HG03045 (cell line): ENCODE measurements around the gene DCDC2C.

Experiments used
- ATAC-seq: cut with Tn5 transposase; IDR thresholded peaks from one replicate; pipeline ENCODE4 v1.9.1; 2021; ENCODE audit warnings: mild to moderate bottlenecking, moderate library complexity; ENCODE audit not compliant: unreplicated experiment

The DCDC2C gene

GRCh38 chr2:3769766-3770165 is 66.4 kb downstream of the DCDC2C start:
- ATAC-seq: no peak

GRCh38 chr2:3770724-3771415 is 67.5 kb downstream of the DCDC2C start:
- ATAC-seq: no peak

- no peak for ATAC-seq
Observed at GRCh38 chr2:3771576-3771975, 68.2 kb downstream of the DCDC2C start.

GRCh38 chr2:3774336-3774735 is 71.0 kb downstream of the DCDC2C start:
- no peak for ATAC-seq

- no peak for ATAC-seq
Observed at GRCh38 chr2:3776311-3776710, 72.9 kb downstream of the DCDC2C start.

GRCh38 chr2:3777966-3778365 is 74.6 kb downstream of the DCDC2C start:
- no peak for ATAC-seq

- no peak for ATAC-seq
Observed at GRCh38 chr2:3778851-3779495, 75.6 kb downstream of the DCDC2C start.

GRCh38 chr2:3779496-3780049 is 76.2 kb downstream of the DCDC2C start:
- no peak for ATAC-seq

- ATAC-seq: no peak
Observed at GRCh38 chr2:3780477-3781402, 77.4 kb downstream of the DCDC2C start.

GRCh38 chr2:3784731-3785130 is 81.4 kb downstream of the DCDC2C start:
- ATAC-seq: no peak

GRCh38 chr2:3785220-3785889 is 82.0 kb downstream of the DCDC2C start:
- no peak for ATAC-seq

GRCh38 chr2:3785890-3786273 is 82.5 kb downstream of the DCDC2C start:
- ATAC-seq: no peak

- no peak for ATAC-seq
Observed at GRCh38 chr2:3787768-3788167, 84.4 kb downstream of the DCDC2C start.

- no peak for ATAC-seq
Observed at GRCh38 chr2:3789256-3789655, 85.9 kb downstream of the DCDC2C start.

GRCh38 chr2:3793249-3793648 is 89.9 kb downstream of the DCDC2C start:
- no peak for ATAC-seq

- no peak for ATAC-seq
Observed at GRCh38 chr2:3801506-3801905, 98.1 kb downstream of the DCDC2C start.

- no peak for ATAC-seq
Observed at GRCh38 chr2:3805201-3805939, 102.0 kb downstream of the DCDC2C start.

- ATAC-seq: no peak
Observed at GRCh38 chr2:3806168-3806567, 102.8 kb downstream of the DCDC2C start.

GRCh38 chr2:3806730-3807129 is 103.4 kb downstream of the DCDC2C start:
- no peak for ATAC-seq

- no peak for ATAC-seq
Observed at GRCh38 chr2:3807853-3808252, 104.5 kb downstream of the DCDC2C start.
